DOHH2 (cell line): ENCODE data around the gene VEGFA.

Source experiments
- CTCF ChIP-seq: fragments of 200-600 bp; sonication (generic); IDR thresholded peaks from one replicate; pipeline ENCODE4 v1.5.1; 2014; ENCODE audit warnings: antibody characterized with exemption, mild to moderate bottlenecking, low read depth, low read length; ENCODE audit not compliant: poor library complexity, severe bottlenecking
- EZH2phosphoT487 ChIP-seq: fragments of 200-600 bp; sonication (generic); IDR thresholded peaks from 2 replicates; pipeline ENCODE4 v1.6.1; 2017; ENCODE audit warnings: borderline replicate concordance, mild to moderate bottlenecking, antibody characterized with exemption, low read length, moderate library complexity, mixed read lengths

DNA sequence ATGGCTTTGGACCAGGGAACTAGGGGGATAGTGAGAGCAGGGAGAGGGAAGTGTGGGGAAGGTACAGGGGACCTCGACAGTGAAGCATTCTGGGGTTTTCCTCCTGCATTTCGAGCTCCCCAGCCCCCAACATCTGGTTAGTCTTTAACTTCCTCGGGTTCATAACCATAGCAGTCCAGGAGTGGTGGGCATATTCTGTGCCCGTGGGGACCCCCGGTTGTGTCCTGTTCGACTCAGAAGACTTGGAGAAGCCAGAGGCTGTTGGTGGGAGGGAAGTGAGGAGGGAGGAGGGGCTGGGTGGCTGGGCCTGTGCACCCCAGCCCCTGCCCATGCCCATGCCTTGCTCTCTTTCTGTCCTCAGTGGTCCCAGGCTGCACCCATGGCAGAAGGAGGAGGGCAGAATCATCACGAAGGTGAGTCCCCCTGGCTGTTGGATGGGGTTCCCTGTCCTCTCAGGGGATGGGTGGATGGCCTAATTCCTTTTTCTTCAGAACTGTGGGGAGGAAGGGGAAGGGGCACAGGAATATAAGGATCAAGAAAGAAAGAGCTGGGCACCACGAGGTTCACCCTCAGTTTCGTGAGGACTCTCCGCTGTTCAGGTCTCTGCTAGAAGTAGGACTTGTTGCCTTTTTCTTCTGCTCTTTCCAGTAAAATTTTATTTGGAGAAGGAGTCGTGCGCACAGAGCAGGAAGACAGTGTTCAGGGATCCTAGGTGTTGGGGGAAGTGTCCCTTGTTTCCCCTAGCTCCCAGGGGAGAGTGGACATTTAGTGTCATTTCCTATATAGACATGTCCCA is 4.2 kb downstream of the VEGFA start:
- no peak for TF ChIP-seq CTCF
- TF ChIP-seq EZH2phosphoT487 = no peak
